NCI-H2081 (cell line): ENCODE data around the gene TMEM190.

Experiments used
- DNase-seq, 2 experiments: peaks; one replicate each; lab custom pipeline; 2025; lab: John Stamatoyannopoulos, UW

TMEM190 gene

GRCh38 chr19:55352040-55352439 is 24.6 kb upstream of the TMEM190 start:
- no peak for DNase-seq

GRCh38 chr19:55352549-55353145 is 24.0 kb upstream of the TMEM190 start:
- no peak for DNase-seq

GRCh38 chr19:55353356-55353802 is 23.2 kb upstream of the TMEM190 start:
- no peak for DNase-seq

GRCh38 chr19:55353803-55354697 is 22.6 kb upstream of the TMEM190 start:
- no peak for DNase-seq

- DNase-seq: no peak
Measured at GRCh38 chr19:55354698-55355212, 21.9 kb upstream of the TMEM190 start, which contains the start of gene COX6B2. Gene COX6B2 (minus strand): TSS chr19:55354719. CDS start chr19:55354521, 198 bp downstream.

- no peak for DNase-seq
Measured at GRCh38 chr19:55355213-55355821, 21.3 kb upstream of the TMEM190 start.

GRCh38 chr19:55358493-55358892 is 18.1 kb upstream of the TMEM190 start:
- no peak for DNase-seq

- DNase-seq: no peak
Measured at GRCh38 chr19:55358943-55359908, 17.4 kb upstream of the TMEM190 start.

GRCh38 chr19:55360902-55361301 is 15.7 kb upstream of the TMEM190 start:
- DNase-seq: no peak

- no peak for DNase-seq
Measured at GRCh38 chr19:55362174-55362989, 14.2 kb upstream of the TMEM190 start.

GRCh38 chr19:55362990-55363716 is 13.5 kb upstream of the TMEM190 start, which contains the start of gene GARIN5B:
Gene GARIN5B (minus strand): TSS chr19:55363260. CDS start chr19:55363066, 194 bp downstream.
- DNase-seq: no peak

GRCh38 chr19:55365245-55365644 is 11.4 kb upstream of the TMEM190 start:
- DNase-seq: no peak

- no peak for DNase-seq
Measured at GRCh38 chr19:55365964-55366363, 10.7 kb upstream of the TMEM190 start.

GRCh38 chr19:55366790-55367189 is 9.8 kb upstream of the TMEM190 start:
- DNase-seq: no peak

- DNase-seq: no peak
Measured at GRCh38 chr19:55368106-55368505, 8.5 kb upstream of the TMEM190 start.

GRCh38 chr19:55368701-55369563 is 7.7 kb upstream of the TMEM190 start:
- DNase-seq: no peak

- no peak for DNase-seq
Measured at GRCh38 chr19:55369653-55370304, 6.8 kb upstream of the TMEM190 start.

- DNase-seq: no peak
Measured at GRCh38 chr19:55370305-55370988, 6.2 kb upstream of the TMEM190 start, which contains the start of gene IL11. Gene IL11 (minus strand): TSS chr19:55370463. CDS start chr19:55370310, 153 bp downstream.
